GM12865 (cell line): ENCODE measurements around the gene TMEM184B.

Experiments
- DNase-seq: peaks from one replicate; pipeline ENCODE4 v3.0.0; 2010; ENCODE audit warnings: low read depth
- H3K4me3 ChIP-seq: 2 replicates; pipeline ENCODE4 v1.5.1; 2011; ENCODE audit warnings: mild to moderate bottlenecking, low read depth, low read length, control low read depth
- CTCF ChIP-seq: IDR thresholded peaks from 2 replicates; pipeline ENCODE4 v1.5.1; 2011; ENCODE audit warnings: low read length, control low read depth, low read depth, inconsistent platforms; ENCODE audit not compliant: insufficient read depth; ENCODE audit errors: missing control alignments

Gene TMEM184B

GRCh38 chr22:38304526-38304925 is 31.7 kb upstream of the TMEM184B start:
- TF ChIP-seq CTCF, result no peak
- DNase-seq, result no peak

GRCh38 chr22:38303974-38304373 is 31.2 kb upstream of the TMEM184B start:
- H3K4me3 ChIP-seq, result no peak overlapping the region
- DNase-seq, result no peak
- no peak for TF ChIP-seq CTCF

More at GRCh38 chr22:38304526-38304925, 31.7 kb upstream of the TMEM184B start:
- H3K4me3 ChIP-seq, result no peak overlapping the region

- no peak for DNase-seq
- TF ChIP-seq CTCF, result no peak
- no peak overlapping the region for H3K4me3 ChIP-seq
Measured at GRCh38 chr22:38302906-38303305, 30.1 kb upstream of the TMEM184B start.

GRCh38 chr22:38300946-38301345 is 28.1 kb upstream of the TMEM184B start:
- DNase-seq, result no peak
- H3K4me3 ChIP-seq, result no peak overlapping the region
- no peak for TF ChIP-seq CTCF

- H3K4me3 ChIP-seq, result no peak overlapping the region
- DNase-seq, result no peak
- no peak for TF ChIP-seq CTCF
Measured at GRCh38 chr22:38300197-38300945, 27.6 kb upstream of the TMEM184B start.

- TF ChIP-seq CTCF, result no peak
- no peak for DNase-seq
- H3K4me3 ChIP-seq, result no peak overlapping the region
Measured at GRCh38 chr22:38299770-38300102, 26.9 kb upstream of the TMEM184B start.
